Spleen (tissue), 11 donors: ENCODE data around the gene CYP4A22. TPM values are rescaled to one million over a fixed set of nuclear protein-coding genes. Genes with fewer than 3 reads are reported as not detected.

ENCODE experiments used
- DNase-seq: peaks from one replicate; pipeline ENCODE4 v3.0.0-alpha.2; 2020
- H3K27ac ChIP-seq, 8 donors: fragments of 200-600 bp; sonication (generic) in 7 of 8; 1 replicate in 4 of 8; 2 replicates in 4 of 8; pipeline versions ENCODE4 v1.5.0 to v1.8.0; 2016 to 2021; ENCODE audit warnings: inconsistent platforms in 4 of 8, mild to moderate bottlenecking in 4 of 8, moderate library complexity in 1 of 8
- H3K27me3 ChIP-seq, 7 donors: fragments of 200-600 bp; sonication (generic) in 6 of 7; replicated peaks in 1 of 7; 1 replicate in 4 of 7; 2 replicates in 3 of 7; pipeline versions ENCODE4 v1.5.0 to v1.8.0; 2016 to 2021; ENCODE audit warnings: inconsistent platforms in 3 of 7, mild to moderate bottlenecking in 1 of 7
- H3K36me3 ChIP-seq, 6 donors: fragments of 200-600 bp; sonication (generic) in 5 of 6; 1 replicate in 4 of 6; 2 replicates in 2 of 6; pipeline versions ENCODE4 v1.5.0 to v1.8.0; 2016 to 2021; ENCODE audit warnings: inconsistent platforms in 2 of 6
- H3K4me1 ChIP-seq, 6 donors: fragments of 200-600 bp; sonication (generic) in 5 of 6; 1 replicate in 3 of 6; 2 replicates in 3 of 6; pipeline versions ENCODE4 v1.5.0 to v1.8.0; 2016 to 2021; ENCODE audit warnings: inconsistent platforms in 3 of 6
- H3K4me3 ChIP-seq, 8 donors: fragments of 200-600 bp; sonication (generic) in 7 of 8; 1 replicate in 4 of 8; 2 replicates in 4 of 8; pipeline versions ENCODE4 v1.5.0 to v1.8.0; 2016 to 2021; ENCODE audit warnings: inconsistent platforms in 4 of 8, mild to moderate bottlenecking in 4 of 8, moderate library complexity in 2 of 8
- H3K9me3 ChIP-seq, 8 donors: fragments of 200-600 bp; sonication (generic) in 7 of 8; 1 replicate in 4 of 8; 2 replicates in 4 of 8; pipeline versions ENCODE4 v1.5.0 to v1.8.0; 2016 to 2021; ENCODE audit warnings: inconsistent platforms in 4 of 8
- POLR2A ChIP-seq, 3 donors: fragments of 450-650 bp; IDR thresholded peaks; one replicate each; pipeline ENCODE4 v1.5.1; 2017; ENCODE audit warnings: antibody characterized with exemption in 3 of 3, mild to moderate bottlenecking in 1 of 3
- POLR2AphosphoS5 ChIP-seq, 3 donors: sonication (generic); formaldehyde crosslinking; IDR thresholded peaks; one replicate each; pipeline ENCODE4 v1.5.1; 2017; ENCODE audit warnings: antibody characterized with exemption in 3 of 3
- WGBS, 5 donors: extraction: QIAGEN DNeasy Blood & Tissue Kit in 3 of 5; methylation state at CpG; one replicate each; pipeline versions ENCODE4 v1.1.5 to v1.1.7; 2013 to 2018; 5-methylcytosine and 5-hydroxymethylcytosine counted together
- intact Hi-C: fragments of 100-400 bp; cut with DNase I; formaldehyde crosslinking; loops from one replicate; pipeline ENCODE4 v1.15.0; 2023; ENCODE audit warnings: low total_unique reads
- polyA plus RNA-seq, 3 donors: library from polyadenylated mRNA; stranded (reverse); fragments of 200-250 nt; gene quantifications; one replicate each; pipeline ENCODE4 v1.2.1, GENCODE V29; 2013
- total RNA-seq, 7 donors: library from RNA; depleted of rRNA in 3 of 7; stranded (reverse); fragments of >200 nt in 3 of 7; fragmentation: NEBNext Ultra II Directional in 4 of 7; extraction: Animal tissue kit (Norgen Biotek cat#: 25700) in 4 of 7; gene quantifications; one replicate each; pipeline versions ENCODE4 v1.1.0 to v1.2.1, GENCODE V29; 2016 to 2021
- TF ChIP-seq, protein P1 (sequence below), 11 experiments: fragments of 200-600 bp in 7 of 11; fragments of 450-650 bp in 4 of 11; sonication (generic) in 4 of 11; IDR thresholded peaks in 8 of 11; conservative IDR thresholded peaks in 3 of 11; 1 replicate in 7 of 11; 2 replicates in 4 of 11; pipeline versions ENCODE4 v1.4.0 to v1.8.0; 2016 to 2021; ENCODE audit warnings: antibody characterized with exemption in 11 of 11, inconsistent platforms in 4 of 11, mild to moderate bottlenecking in 1 of 11
- donor health status: healthy with polysubstance abuse.
- donor health status: DM: no; HTN: no; CAD: no; lungs with moderate emphysema.
- donor health status: DM: no; HTN: no; CAD: no.
- donor health status: Bipolar disorder and iron deficiency.
- donor health status: healthy.
- donor health status: DM: no; HTN: no; CAD: no.
- donor health status: DM: yes; HTN: yes; CAD: no.

Gene CYP4A22
- total and polyA plus RNA-seq, 10 donors = 0.43 TPM; not detected in 9

DNA sequence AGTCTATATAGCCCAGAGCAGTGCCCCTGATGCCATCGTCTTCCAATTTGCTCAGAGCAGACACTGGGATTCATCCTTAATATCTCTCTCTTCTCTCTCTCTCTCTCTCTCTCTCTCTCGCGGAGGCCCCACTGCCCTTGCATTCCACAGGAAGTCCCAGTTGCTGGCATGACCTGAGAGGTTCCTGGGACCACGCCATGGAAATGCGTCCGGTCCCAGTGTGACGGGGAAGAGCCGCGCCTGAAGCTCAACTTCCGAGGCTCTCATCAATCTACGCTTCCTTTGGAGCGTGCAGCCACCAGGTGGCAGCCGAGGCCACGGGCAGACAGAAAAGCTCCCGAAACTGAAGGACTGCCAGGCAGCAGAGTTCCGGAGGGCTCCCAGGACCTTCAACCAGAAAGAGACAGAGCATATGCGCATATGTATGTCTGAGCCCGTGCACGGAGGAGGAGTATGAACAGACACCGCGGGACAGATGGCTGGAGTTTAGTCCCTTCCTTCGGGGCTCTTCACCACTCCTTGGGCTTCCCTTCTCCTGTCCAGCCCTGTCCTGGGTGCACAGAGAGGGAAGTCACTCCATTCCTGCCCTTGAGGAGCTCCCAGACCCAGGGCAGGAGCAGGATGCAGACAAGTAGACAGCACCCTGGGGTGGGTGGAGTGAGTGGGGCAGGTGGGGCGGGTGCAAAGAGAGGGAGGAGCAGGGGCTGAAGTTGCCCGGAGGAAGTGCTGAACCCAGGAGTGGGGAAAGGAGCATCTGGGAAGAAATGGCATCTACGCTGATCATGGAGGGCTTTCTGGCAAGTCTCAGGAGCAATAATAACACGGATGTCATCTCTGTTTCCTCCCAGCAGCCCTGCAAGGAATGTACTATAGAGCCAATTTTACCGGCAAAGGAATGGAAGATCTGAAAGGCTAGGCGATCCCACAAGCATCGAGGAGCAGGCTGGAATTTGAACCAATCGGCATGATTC is 42.1 kb downstream of the CYP4A22 start:
- Histone ChIP-seq H3K4me3 (peak overlapping the region in 7 of 8 donors; percentile 15 to 65 (median 24)), H3K27me3 (peaks cover 0 to 65% (median 4%) of the 10 kb centered on the region in 7 donors), H3K4me1 (peaks cover 0 to 20% (median 10%) of the 10 kb centered on the region in 6 donors), H3K27ac (peak overlapping the region in 1 of 8 donors; percentile 55), H3K36me3 (no peaks in the 10 kb centered on the region), H3K9me3 (no peaks in the 10 kb centered on the region)
- WGBS, 5 donors = 6 to 13% (median 10%) methylated on average over 25 to 29 of the region's 30 CpGs
- intact Hi-C loops = loop anchor here (5.0 kb wide), 1 partner anchor 533 kb away; no protein-coding TSS in a partner anchor
- TF ChIP-seq POLR2AphosphoS5 (IDR thresholded peaks at IDR 0.05) = peak; percentile 56 to 63 (median 58)
- TF ChIP-seq POLR2A (IDR thresholded peaks at IDR 0.05) = no peak
- TF ChIP-seq, protein P1, sequence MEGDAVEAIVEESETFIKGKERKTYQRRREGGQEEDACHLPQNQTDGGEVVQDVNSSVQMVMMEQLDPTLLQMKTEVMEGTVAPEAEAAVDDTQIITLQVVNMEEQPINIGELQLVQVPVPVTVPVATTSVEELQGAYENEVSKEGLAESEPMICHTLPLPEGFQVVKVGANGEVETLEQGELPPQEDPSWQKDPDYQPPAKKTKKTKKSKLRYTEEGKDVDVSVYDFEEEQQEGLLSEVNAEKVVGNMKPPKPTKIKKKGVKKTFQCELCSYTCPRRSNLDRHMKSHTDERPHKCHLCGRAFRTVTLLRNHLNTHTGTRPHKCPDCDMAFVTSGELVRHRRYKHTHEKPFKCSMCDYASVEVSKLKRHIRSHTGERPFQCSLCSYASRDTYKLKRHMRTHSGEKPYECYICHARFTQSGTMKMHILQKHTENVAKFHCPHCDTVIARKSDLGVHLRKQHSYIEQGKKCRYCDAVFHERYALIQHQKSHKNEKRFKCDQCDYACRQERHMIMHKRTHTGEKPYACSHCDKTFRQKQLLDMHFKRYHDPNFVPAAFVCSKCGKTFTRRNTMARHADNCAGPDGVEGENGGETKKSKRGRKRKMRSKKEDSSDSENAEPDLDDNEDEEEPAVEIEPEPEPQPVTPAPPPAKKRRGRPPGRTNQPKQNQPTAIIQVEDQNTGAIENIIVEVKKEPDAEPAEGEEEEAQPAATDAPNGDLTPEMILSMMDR (IDR thresholded peaks at IDR 0.05 in 8 of 11, conservative IDR thresholded peaks at IDR 0.05 in 3 of 11) = peak; percentile 62 to 88 (median 83)
- peak; percentile 90 for DNase-seq

DNA sequence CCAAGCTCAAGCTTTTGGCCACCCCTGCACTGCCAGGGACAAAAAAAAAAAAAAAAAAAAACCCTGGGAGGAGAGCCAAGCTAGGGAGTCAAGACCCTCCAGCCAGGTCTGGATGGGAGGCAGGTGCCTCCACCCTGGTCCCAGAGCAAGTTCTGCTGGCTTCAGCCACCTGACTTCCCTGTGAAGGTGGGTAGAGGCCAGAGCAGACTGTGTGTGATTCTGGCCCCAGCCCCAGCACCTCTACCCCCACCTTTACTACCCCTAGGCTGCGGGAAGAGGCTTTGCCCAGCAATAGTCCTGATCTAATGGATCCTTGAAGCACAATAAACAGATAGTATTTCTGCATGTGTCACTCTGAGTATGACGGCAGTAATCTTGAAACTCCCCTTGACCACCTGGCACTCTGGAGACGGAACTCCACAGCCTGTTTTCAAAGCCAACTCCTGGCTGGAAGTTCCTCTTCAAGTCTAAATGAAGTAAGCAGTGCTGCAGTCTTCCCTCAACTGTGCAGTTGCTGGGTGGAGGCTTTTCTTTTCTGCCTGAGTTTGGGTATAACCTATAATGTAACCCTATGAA is 42.8 kb downstream of the CYP4A22 start:
- no peak overlapping the region for H3K4me3 ChIP-seq
- peaks cover 0 to 20% (median 10%) of the 10 kb centered on the region in 6 donors for H3K4me1 ChIP-seq
- TF ChIP-seq, protein P1 (IDR thresholded peaks at IDR 0.05 in 8 of 11, conservative IDR thresholded peaks at IDR 0.05 in 3 of 11) = no peak
- TF ChIP-seq POLR2A (IDR thresholded peaks at IDR 0.05) (no peak), POLR2AphosphoS5 (IDR thresholded peaks at IDR 0.05) (no peak)
- no peaks in the 10 kb centered on the region for H3K9me3 ChIP-seq
- H3K27me3 ChIP-seq = peaks cover 0 to 58% (median 4%) of the 10 kb centered on the region in 7 donors
- intact Hi-C loops = loop anchor here (5.0 kb wide), 1 partner anchor 532 kb away; no protein-coding TSS in a partner anchor
- DNase-seq = peak; percentile 37
- H3K27ac ChIP-seq = peak overlapping the region in 1 of 8 donors; percentile 55
- WGBS, 5 donors = 71 to 86% (median 72%) methylated on average over 3 of the region's 3 CpGs
- no peaks in the 10 kb centered on the region for H3K36me3 ChIP-seq

DNA sequence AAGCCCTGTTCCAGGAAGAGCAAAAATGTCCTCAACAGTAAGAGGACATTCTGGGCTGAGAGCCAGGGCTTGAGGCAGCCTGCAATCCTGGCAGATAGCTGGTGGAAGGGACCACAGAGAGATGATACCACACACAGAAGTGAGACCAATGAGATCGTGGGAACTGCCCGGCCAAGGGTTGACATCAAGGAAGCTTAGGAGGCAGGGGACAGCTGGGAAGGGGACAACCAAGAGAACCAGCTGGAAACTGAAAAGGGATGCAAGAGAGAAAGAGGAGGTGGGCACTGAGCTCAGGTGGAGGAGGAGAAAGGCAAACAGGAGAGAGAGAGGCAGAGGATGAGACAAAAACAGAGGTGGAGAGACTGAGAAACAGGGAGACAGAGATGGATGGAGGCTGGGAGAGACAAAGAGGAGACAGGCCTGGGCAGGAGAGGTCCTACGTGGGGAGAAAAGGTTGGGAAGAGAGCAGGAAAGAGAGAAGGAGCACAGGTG is 43.4 kb downstream of the CYP4A22 start:
- intact Hi-C loops = no loop called here

More for the DNA sequence above, 43.4 kb downstream of the CYP4A22 start:
- Histone ChIP-seq H3K4me1 (peaks cover 0 to 15% (median 10%) of the 10 kb centered on the region in 6 donors), H3K4me3 (no peak overlapping the region), H3K27ac (no peak overlapping the region), H3K36me3 (no peaks in the 10 kb centered on the region), H3K9me3 (no peaks in the 10 kb centered on the region), H3K27me3 (peaks cover 0 to 55% (median 4%) of the 10 kb centered on the region in 7 donors)
- 50 to 63% (median 54%) methylated on average over 3 of the region's 3 CpGs for WGBS, 5 donors
- TF ChIP-seq POLR2A (IDR thresholded peaks at IDR 0.05) = no peak
- no peak for TF ChIP-seq POLR2AphosphoS5 (IDR thresholded peaks at IDR 0.05)
- TF ChIP-seq, protein P1 (IDR thresholded peaks at IDR 0.05 in 8 of 11, conservative IDR thresholded peaks at IDR 0.05 in 3 of 11) = no peak
- peak; percentile 19 for DNase-seq
